Endothelial cell of umbilical vein (primary cell): Measurements from ENCODE around the gene YWHAG. TPM values are rescaled to one million over a fixed set of nuclear protein-coding genes. Genes with fewer than 3 reads are reported as not detected.
A peak's percentile ranks its signal among the peaks of the same experiment; 100 is the strongest.

ENCODE experiments used
- BruUV-seq: library from RNA; stranded (reverse); fragments of 400-500 nt; replicated peaks from 2 replicates; lab custom pipeline; 2021; lab: Mats Ljungman, UMichigan
- CTCF ChIA-PET: fragments of 300-600, 350-600 bp; sonication (Branson Sonifier 250); formaldehyde crosslinking; loops from one replicate; lab custom pipeline; 2021; ENCODE audit warnings: antibody characterized with exemption, inconsistent platforms; lab: Charles Lee
- POLR2A ChIA-PET: fragments of 300-600, 350-600 bp; sonication (Branson Sonifier 250); formaldehyde crosslinking; loops from one replicate; lab custom pipeline; 2021; ENCODE audit warnings: antibody characterized with exemption, inconsistent platforms; lab: Charles Lee
- DNase-seq: peaks from one replicate; pipeline ENCODE4 v3.0.0-alpha.2; 2011; ENCODE audit warnings: low read depth, low spot score
- FAIRE-seq: peaks from 2 replicates; lab custom pipeline; 2011; peaks lifted over from hg19 to GRCh38; lab: Jason Lieb, UNC
- H2AFZ ChIP-seq: 2 replicates; pipeline ENCODE4 v1.6.0; 2012; ENCODE audit warnings: low read depth, low read length, control low read depth, inconsistent platforms
- H3K27ac ChIP-seq: 2 replicates; pipeline ENCODE4 v1.5.1; 2011; ENCODE audit warnings: low read depth, mild to moderate bottlenecking, control low read depth, low read length, moderate library complexity; ENCODE audit not compliant: insufficient read depth
- H3K27me3 ChIP-seq, 2 experiments: 2 replicates each; pipeline versions ENCODE4 v1.6.0 to v1.6.1; 2011; ENCODE audit warnings: low read length in 2 of 2, mixed read lengths in 1 of 2; ENCODE audit not compliant: control insufficient read depth in 2 of 2, insufficient read depth in 2 of 2
- H3K36me3 ChIP-seq, 2 experiments: 2 replicates in 1 of 2; 3 replicates in 1 of 2; pipeline ENCODE4 v1.5.1; 2011; ENCODE audit warnings: low read length in 2 of 2, mild to moderate bottlenecking in 1 of 2, moderate library complexity in 1 of 2; ENCODE audit not compliant: control insufficient read depth in 2 of 2, insufficient read depth in 2 of 2; ENCODE audit errors: extremely low read depth in 1 of 2
- H3K4me1 ChIP-seq: 3 replicates; pipeline ENCODE4 v1.5.1; 2011; ENCODE audit warnings: mild to moderate bottlenecking, low read length; ENCODE audit not compliant: control insufficient read depth, insufficient read depth; ENCODE audit errors: extremely low read depth
- H3K4me2 ChIP-seq: 2 replicates; pipeline ENCODE4 v1.6.1; 2011; ENCODE audit warnings: low read length, control low read depth, mixed read lengths; ENCODE audit not compliant: insufficient read depth
- H3K4me3 ChIP-seq, 3 experiments: fragments of 200-600 bp in 1 of 3; sonication (generic), shearing (Covaris generic) in 1 of 3; replicated peaks in 1 of 3; 2 replicates each; pipeline ENCODE4 v1.5.1; 2011 to 2016; ENCODE audit warnings: control low read depth in 3 of 3, low read length in 3 of 3, mild to moderate bottlenecking in 2 of 3, inconsistent platforms in 1 of 3, low read depth in 1 of 3, moderate library complexity in 1 of 3; ENCODE audit not compliant: insufficient read depth in 1 of 3
- H3K79me2 ChIP-seq: 2 replicates; pipeline ENCODE4 v1.6.0; 2012; ENCODE audit warnings: low read length, inconsistent platforms; ENCODE audit not compliant: control insufficient read depth, insufficient read depth
- H3K9ac ChIP-seq: replicated peaks from 2 replicates; pipeline ENCODE3; 2011; ENCODE audit warnings: low read length, control low read depth; ENCODE audit not compliant: insufficient read depth; ENCODE audit errors: extremely low read depth
- H3K9me1 ChIP-seq: replicated peaks from 3 replicates; pipeline ENCODE4 v1.6.0; 2011; ENCODE audit warnings: mild to moderate bottlenecking, low read length; ENCODE audit not compliant: control insufficient read depth, insufficient read depth; ENCODE audit errors: extremely low read depth
- H3K9me3 ChIP-seq: replicated peaks from 2 replicates; pipeline ENCODE4 v1.5.1; 2012; ENCODE audit warnings: low read length, inconsistent platforms; ENCODE audit not compliant: control insufficient read depth, insufficient read depth
- H4K20me1 ChIP-seq: replicated peaks from 2 replicates; pipeline ENCODE3; 2011; ENCODE audit warnings: mild to moderate bottlenecking, low read length; ENCODE audit not compliant: control insufficient read depth, insufficient read depth; ENCODE audit errors: extremely low read depth
- EZH2 ChIP-seq: IDR thresholded peaks from 2 replicates; pipeline ENCODE4 v1.6.1; 2012; ENCODE audit warnings: borderline replicate concordance, low read depth, mild to moderate bottlenecking, moderate library complexity, low read length, inconsistent platforms; ENCODE audit not compliant: severe bottlenecking
- FOS ChIP-seq: IDR thresholded peaks from 2 replicates; pipeline ENCODE4 v1.6.1; 2011; ENCODE audit warnings: mild to moderate bottlenecking, low read length, moderate library complexity, borderline replicate concordance; ENCODE audit not compliant: insufficient read depth
- GATA2 ChIP-seq: IDR thresholded peaks from 2 replicates; pipeline ENCODE4 v1.7.0; 2011; ENCODE audit warnings: low read depth, mild to moderate bottlenecking, moderate library complexity, mixed read lengths, low read length; ENCODE audit not compliant: insufficient read length, insufficient read depth
- JUN ChIP-seq: IDR thresholded peaks from 2 replicates; pipeline ENCODE4 v1.6.1; 2011; ENCODE audit warnings: borderline replicate concordance, low read depth; ENCODE audit not compliant: insufficient read length, insufficient read depth
- MYC ChIP-seq: IDR thresholded peaks from one replicate; pipeline ENCODE4 v1.6.1; 2011; ENCODE audit warnings: mild to moderate bottlenecking, low read depth, low read length
- POLR2A ChIP-seq: IDR thresholded peaks from 2 replicates; pipeline ENCODE4 v1.6.1; 2012; ENCODE audit warnings: low read depth, mild to moderate bottlenecking, control low read depth, low read length
- POLR2AphosphoS5 ChIP-seq: IDR thresholded peaks from 2 replicates; pipeline ENCODE4 v1.6.1; 2012; ENCODE audit warnings: low read depth, mild to moderate bottlenecking, control low read depth, low read length, moderate library complexity; ENCODE audit not compliant: insufficient read depth
- dilution Hi-C: fragments of 300-500 bp; cut with MboI; formaldehyde crosslinking; loops from one replicate; pipeline ENCODE4 v1.15.0; 2019; ENCODE audit warnings: low sequenced_read_pairs; ENCODE audit not compliant: extremely low pct_ligation_motif_present
- intact Hi-C: fragments of 100-400 bp; cut with micrococcal nuclease; formaldehyde crosslinking; loops from one replicate; pipeline ENCODE4 v1.10.0; 2022
- polyA plus RNA-seq, 4 experiments: library from polyadenylated mRNA; depleted of rRNA in 3 of 4; stranded (reverse) in 3 of 4; unstranded in 1 of 4; fragments of >200 nt; gene quantifications; 2 replicates each; pipeline versions ENCODE4 v1.2.1 to v1.2.3, GENCODE V29; 2011 to 2012; ENCODE audit warnings: missing spikeins in 1 of 4
- total RNA-seq: library from RNA; stranded (reverse); gene quantifications from 2 replicates; pipeline ENCODE4 v1.2.3, GENCODE V29; 2021
- TF ChIP-seq, protein P1 (sequence below), 2 donors: IDR thresholded peaks; 1 replicate in 1 of 2; 2 replicates in 1 of 2; pipeline ENCODE4 v1.5.1; 2011; ENCODE audit warnings: low read length in 2 of 2, mild to moderate bottlenecking in 2 of 2, moderate library complexity in 2 of 2, control low read depth in 1 of 2, inconsistent platforms in 1 of 2, low read depth in 1 of 2; ENCODE audit not compliant: insufficient read depth in 1 of 2; ENCODE audit errors: extremely low read depth in 1 of 2
- TF ChIP-seq, protein P2 (sequence below): IDR thresholded peaks from 2 replicates; pipeline ENCODE4 v1.6.1; 2011; ENCODE audit not compliant: insufficient read depth, insufficient read length

The YWHAG gene
- total and polyA plus RNA-seq, 2 donors (not counting 3 experiments of a cell fraction or from before 2014, with no cell fraction given), result 55.6 to 205 TPM

DNA sequence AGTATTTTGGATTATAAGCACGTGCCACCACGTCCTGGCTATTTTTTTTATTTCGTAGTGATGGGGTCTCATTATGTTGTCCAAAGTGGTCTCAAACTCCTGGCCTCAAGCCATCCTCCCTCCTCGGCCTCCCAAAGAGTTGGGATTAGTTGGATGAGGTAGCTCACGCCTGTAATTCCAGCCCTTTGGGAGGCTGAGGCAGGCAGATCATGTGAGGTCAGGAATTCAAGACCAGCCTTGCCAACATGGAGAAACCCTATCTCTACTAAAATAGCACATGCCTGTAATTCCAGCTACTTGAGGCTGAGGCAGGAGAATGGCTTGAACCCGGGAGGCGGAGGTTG is 21.8 kb upstream of the YWHAG start:
- FAIRE-seq, result no peak
- no peaks in the 10 kb centered on the region for H4K20me1 ChIP-seq
- dilution Hi-C loops, result no loop called here
- no TSS peak for BruUV-seq
- ChIA-PET POLR2A (no interaction called here), CTCF (no interaction called here)
- no peaks in the 10 kb centered on the region for H3K9me1 ChIP-seq
- no peak overlapping the region for H3K4me2 ChIP-seq
- no peaks in the 10 kb centered on the region for H3K79me2 ChIP-seq
- TF ChIP-seq, protein P1, sequence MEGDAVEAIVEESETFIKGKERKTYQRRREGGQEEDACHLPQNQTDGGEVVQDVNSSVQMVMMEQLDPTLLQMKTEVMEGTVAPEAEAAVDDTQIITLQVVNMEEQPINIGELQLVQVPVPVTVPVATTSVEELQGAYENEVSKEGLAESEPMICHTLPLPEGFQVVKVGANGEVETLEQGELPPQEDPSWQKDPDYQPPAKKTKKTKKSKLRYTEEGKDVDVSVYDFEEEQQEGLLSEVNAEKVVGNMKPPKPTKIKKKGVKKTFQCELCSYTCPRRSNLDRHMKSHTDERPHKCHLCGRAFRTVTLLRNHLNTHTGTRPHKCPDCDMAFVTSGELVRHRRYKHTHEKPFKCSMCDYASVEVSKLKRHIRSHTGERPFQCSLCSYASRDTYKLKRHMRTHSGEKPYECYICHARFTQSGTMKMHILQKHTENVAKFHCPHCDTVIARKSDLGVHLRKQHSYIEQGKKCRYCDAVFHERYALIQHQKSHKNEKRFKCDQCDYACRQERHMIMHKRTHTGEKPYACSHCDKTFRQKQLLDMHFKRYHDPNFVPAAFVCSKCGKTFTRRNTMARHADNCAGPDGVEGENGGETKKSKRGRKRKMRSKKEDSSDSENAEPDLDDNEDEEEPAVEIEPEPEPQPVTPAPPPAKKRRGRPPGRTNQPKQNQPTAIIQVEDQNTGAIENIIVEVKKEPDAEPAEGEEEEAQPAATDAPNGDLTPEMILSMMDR (IDR thresholded peaks at IDR 0.05; ENCODE audit: extremely low read depth in 1 of 2, insufficient read depth in 1 of 2, low read depth in 1 of 2, low read length in 2 of 2), result no peak
- TF ChIP-seq, protein P2, sequence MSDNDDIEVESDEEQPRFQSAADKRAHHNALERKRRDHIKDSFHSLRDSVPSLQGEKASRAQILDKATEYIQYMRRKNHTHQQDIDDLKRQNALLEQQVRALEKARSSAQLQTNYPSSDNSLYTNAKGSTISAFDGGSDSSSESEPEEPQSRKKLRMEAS, result no peak
- TF ChIP-seq MYC (no peak), EZH2 (no peak), JUN (no peak), GATA2 (no peak), POLR2A (no peak), POLR2AphosphoS5 (no peak), FOS (no peak)
- no peak overlapping the region for H2AFZ ChIP-seq
- H3K36me3 ChIP-seq, result no peaks in the 10 kb centered on the region
- H3K27me3 ChIP-seq, result no peaks in the 10 kb centered on the region
- intact Hi-C loops, result no loop called here
- H3K4me3 ChIP-seq, result no peak overlapping the region
- peak overlapping the region; percentile 57 for H3K9ac ChIP-seq
- no peak for DNase-seq
- no peaks in the 10 kb centered on the region for H3K9me3 ChIP-seq
- peaks cover 15% of the 10 kb centered on the region for H3K4me1 ChIP-seq
- H3K27ac ChIP-seq, result peak overlapping the region; percentile 87
